Measurements from ENCODE around the gene CR1. TPM values are rescaled to one million over a fixed set of nuclear protein-coding genes. Genes with fewer than 3 reads are reported as not detected.
"Not testable (repeated sequence)": the region's sequence is repeated elsewhere in the genome, so short reads cannot be mapped to it uniquely, and the experiment has no call there.

Gene CR1
- total RNA-seq, 6 experiments from 2014 or later, result not detected

GRCh38 chr1:207565546-207566468 is 69.8 kb downstream of the CR1 start:
- Mint-ChIP-seq H3K27ac (no peak overlapping the region), H3K4me3 (no peak overlapping the region), H3K36me3 (ENCODE audit: low read depth) (no peaks in the 10 kb centered on the region), H3K27me3 (ENCODE audit: insufficient read depth) (peaks cover 3% of the 10 kb centered on the region; the same call in 1 of the 2 replicates), H3K9me3 (no peaks in the 10 kb centered on the region), H3K4me1 (ENCODE audit: low read depth) (no peaks in the 10 kb centered on the region)
- DNase-seq, result no peak
- peak; percentile 69 for TF ChIP-seq CTCF (IDR thresholded peaks at IDR 0.05)

GRCh38 chr1:207571926-207572325 is 76.0 kb downstream of the CR1 start:
- H3K4me1 Mint-ChIP-seq (ENCODE audit: low read depth), result peaks cover 13% of the 10 kb centered on the region
- H3K27ac Mint-ChIP-seq; H3K27me3 Mint-ChIP-seq (ENCODE audit: insufficient read depth); H3K9me3 Mint-ChIP-seq; H3K36me3 Mint-ChIP-seq (ENCODE audit: low read depth); H3K4me3 Mint-ChIP-seq; DNase-seq: not testable (repeated sequence)

DNA sequence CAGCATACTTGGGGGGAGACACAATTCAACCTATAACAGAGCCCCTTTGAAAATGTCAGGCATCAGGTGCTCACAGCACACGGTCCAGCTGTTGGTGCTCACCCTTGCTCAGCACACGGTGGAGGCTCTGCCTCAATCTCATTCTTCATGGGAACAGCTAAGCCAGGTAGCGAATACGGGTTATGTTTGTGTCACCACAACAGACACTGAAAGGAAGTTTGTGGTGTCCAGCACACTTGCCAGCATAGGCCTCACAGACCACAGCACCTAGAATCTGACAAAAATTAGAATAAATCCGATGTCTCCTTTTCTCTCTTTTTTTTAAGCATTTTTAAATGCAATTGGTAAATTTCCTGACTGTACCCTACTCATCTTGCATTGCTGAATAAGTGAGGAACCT is 77.1 kb downstream of the CR1 start:
- DNase-seq; H3K36me3 Mint-ChIP-seq (ENCODE audit: low read depth); H3K27ac Mint-ChIP-seq; H3K27me3 Mint-ChIP-seq (ENCODE audit: insufficient read depth); H3K9me3 Mint-ChIP-seq; H3K4me3 Mint-ChIP-seq: not testable (repeated sequence)
- H3K4me1 Mint-ChIP-seq (ENCODE audit: low read depth), result peaks cover 13% of the 10 kb centered on the region

DNA sequence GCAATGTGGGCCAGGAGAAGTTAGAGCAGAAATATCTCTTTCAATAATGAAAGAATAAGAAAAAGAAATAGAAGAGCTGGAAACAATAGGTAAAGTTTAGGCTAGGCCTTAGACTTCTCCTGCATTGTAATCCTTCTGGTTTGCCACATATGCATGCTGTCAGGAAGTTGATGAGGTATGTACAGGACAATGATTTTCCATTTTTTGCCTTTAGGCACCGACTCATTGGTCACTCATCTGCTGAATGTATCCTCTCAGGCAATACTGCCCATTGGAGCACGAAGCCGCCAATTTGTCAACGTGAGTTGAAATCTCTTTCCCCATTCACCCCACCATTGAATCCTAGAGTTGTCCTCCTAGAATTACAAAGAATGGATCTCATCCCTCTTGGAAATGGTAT is 79.4 kb downstream of the CR1 start:
- H3K4me1 Mint-ChIP-seq (ENCODE audit: low read depth), result peaks cover 22% of the 10 kb centered on the region
- not testable (repeated sequence) for H3K27me3 Mint-ChIP-seq (ENCODE audit: insufficient read depth); DNase-seq; H3K9me3 Mint-ChIP-seq; H3K27ac Mint-ChIP-seq; H3K36me3 Mint-ChIP-seq (ENCODE audit: low read depth); H3K4me3 Mint-ChIP-seq

- Mint-ChIP-seq H3K4me3 (no peak overlapping the region), H3K9me3 (no peaks in the 10 kb centered on the region), H3K27ac (no peak overlapping the region; the same call in 1 of the 2 replicates), H3K36me3 (ENCODE audit: low read depth) (no peaks in the 10 kb centered on the region), H3K4me1 (ENCODE audit: low read depth) (peaks cover 22% of the 10 kb centered on the region), H3K27me3 (ENCODE audit: insufficient read depth) (peaks cover 9% of the 10 kb centered on the region)
- TF ChIP-seq CTCF (IDR thresholded peaks at IDR 0.05), result no peak
- no peak for DNase-seq
Observed at GRCh38 chr1:207578796-207579435, 83.0 kb downstream of the CR1 start.

DNA sequence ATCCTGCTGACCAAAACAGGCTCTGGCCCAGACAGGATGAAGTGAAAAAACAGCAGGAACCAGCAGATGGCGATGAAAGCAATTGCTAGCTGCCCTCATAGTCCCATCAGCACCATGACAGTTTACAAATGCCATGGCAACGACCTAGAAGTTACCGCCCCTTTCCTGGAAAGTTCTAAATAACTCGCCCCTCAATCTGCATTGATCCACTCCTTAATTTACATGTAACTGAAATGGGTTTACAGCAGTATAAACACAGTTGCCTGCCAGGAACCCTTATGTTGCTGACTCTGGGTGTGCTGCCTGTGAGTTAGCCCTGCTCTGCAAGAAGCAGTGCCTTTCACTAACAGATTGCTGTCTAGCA is 83.5 kb downstream of the CR1 start:
- H3K9me3 Mint-ChIP-seq, result no peaks in the 10 kb centered on the region
- DNase-seq, result peak; percentile 72
- H3K4me1 Mint-ChIP-seq (ENCODE audit: low read depth), result peaks cover 22% of the 10 kb centered on the region
- no peak overlapping the region for H3K4me3 Mint-ChIP-seq
- H3K36me3 Mint-ChIP-seq (ENCODE audit: low read depth), result no peaks in the 10 kb centered on the region
- peak; percentile 82 for TF ChIP-seq CTCF (IDR thresholded peaks at IDR 0.05)
- H3K27me3 Mint-ChIP-seq (ENCODE audit: insufficient read depth), result peaks cover 9% of the 10 kb centered on the region
- no peak overlapping the region; the same call in 1 of the 2 replicates for H3K27ac Mint-ChIP-seq
